Medulla oblongata (tissue), 1 donor: ENCODE measurements around the gene CDH13.

Experiments
- DNase-seq: peaks from one replicate; pipeline ENCODE4 v3.0.0-alpha.2; 2015; ENCODE audit errors: extremely low spot score

CDH13 gene

DNA sequence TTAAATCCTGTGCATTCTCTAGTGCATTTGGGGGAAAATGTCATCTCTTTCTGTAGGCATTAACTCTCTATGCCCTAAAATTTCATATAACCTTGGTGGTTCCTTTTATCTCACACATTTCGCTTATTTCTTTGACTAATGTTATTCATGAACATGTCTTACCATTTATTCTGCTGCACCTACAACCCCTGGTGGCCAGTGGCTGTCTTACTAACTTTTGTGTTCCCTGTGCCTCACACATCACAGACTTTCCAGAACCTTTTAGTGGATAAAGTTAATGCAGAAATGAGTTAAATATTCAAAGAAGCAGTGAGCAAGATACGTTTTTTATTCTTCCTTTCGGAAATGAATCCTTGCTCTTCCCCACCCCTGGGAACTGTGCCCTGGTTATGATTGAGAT lies 111.9 kb downstream of the CDH13 start:
- DNase-seq, result no peak

GRCh38 chr16:82741073-82741615 lies 114.4 kb downstream of the CDH13 start:
- DNase-seq, result no peak

- DNase-seq, result no peak
Measured at GRCh38 chr16:82744958-82745357, 118.2 kb downstream of the CDH13 start.

DNA sequence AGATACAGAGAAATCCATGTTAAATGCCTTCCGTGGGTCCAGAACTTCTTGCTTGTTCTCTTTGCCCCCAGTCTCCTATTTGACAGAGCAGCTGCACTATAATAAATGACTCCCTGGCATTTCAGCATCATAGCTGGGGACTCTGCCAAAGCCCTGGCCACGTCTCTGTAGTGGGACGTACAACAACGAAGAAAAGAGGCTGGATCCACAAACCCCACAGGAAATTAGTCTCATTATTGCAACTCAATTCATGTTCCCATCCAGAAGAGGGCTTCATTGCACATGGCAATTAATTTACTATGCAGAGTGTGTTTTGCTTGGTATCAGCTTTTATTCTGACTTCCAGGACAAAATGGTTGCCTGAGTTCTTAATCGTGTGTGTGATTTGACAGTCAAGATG lies 121.3 kb downstream of the CDH13 start:
- peak; percentile 9 for DNase-seq

GRCh38 chr16:82750068-82750467 lies 123.3 kb downstream of the CDH13 start:
- DNase-seq, result no peak

GRCh38 chr16:82751020-82751419 lies 124.3 kb downstream of the CDH13 start:
- no peak for DNase-seq

DNA sequence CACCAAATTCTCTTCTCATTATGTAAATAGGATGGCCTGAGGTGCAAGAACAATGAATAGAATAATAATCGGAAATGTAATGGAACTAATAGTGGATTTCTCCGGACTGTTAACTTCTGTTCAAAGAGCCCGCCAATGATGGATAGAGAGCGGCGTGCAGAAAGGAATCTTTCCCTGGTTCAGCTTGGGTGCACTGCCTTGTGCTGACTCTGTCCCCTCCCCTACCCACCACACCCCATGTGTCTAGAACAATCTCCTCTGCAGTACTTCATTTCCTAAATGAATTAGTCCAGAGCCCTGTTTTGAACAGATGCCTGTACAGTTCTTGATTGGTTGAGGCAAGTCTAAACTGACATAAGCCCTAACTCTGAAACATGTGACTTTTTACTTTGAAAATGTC lies 125.4 kb downstream of the CDH13 start:
- no peak for DNase-seq

DNA sequence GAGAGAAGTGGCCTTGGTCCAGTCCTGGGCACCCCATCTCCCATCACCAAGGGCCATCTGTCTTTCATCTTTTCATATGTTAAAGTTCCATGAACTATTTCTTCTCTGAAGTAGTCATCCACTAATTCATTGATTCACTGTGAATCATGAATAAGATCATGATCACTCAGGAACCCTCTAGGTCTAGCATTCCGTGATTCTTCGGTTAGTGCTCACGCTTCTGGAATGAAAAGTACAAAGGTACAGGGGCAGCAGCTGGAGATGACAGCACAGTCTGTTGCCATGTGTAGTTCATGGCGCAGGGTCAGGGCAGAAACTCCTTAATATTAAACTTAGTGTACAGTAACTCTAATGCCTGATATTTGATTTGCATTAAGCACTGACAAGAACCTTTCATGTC lies 127.1 kb downstream of the CDH13 start:
- no peak for DNase-seq

- DNase-seq, result no peak
Measured at GRCh38 chr16:82754716-82755513, 128.1 kb downstream of the CDH13 start.

- no peak for DNase-seq
Measured at GRCh38 chr16:82755570-82756282, 129.0 kb downstream of the CDH13 start.

GRCh38 chr16:82756283-82756599 lies 129.5 kb downstream of the CDH13 start:
- DNase-seq, result no peak

GRCh38 chr16:82758406-82758805 lies 131.6 kb downstream of the CDH13 start:
- DNase-seq, result no peak

- no peak for DNase-seq
Measured at GRCh38 chr16:82758904-82759303, 132.1 kb downstream of the CDH13 start.

GRCh38 chr16:82761236-82761635 lies 134.5 kb downstream of the CDH13 start:
- no peak for DNase-seq

DNA sequence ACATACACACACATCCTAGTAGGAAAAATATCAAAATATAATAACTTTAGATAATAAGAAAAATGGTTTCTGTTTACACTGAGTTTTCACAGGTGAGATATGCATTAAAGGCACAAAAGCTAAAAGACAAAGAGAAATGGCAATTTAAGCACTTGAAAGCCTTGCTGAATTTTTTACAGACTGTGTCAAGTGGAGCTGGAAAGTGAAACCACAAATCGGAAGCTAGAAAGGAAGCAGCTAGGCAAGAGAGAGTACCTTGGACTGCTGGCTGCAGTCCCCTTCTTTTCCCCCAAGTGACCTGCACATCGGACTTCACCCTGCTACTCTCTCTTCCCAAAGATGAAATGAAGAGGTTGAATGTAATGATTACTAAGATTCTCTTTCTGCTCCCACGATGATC lies 135.1 kb downstream of the CDH13 start:
- peak; percentile 52 for DNase-seq

DNA sequence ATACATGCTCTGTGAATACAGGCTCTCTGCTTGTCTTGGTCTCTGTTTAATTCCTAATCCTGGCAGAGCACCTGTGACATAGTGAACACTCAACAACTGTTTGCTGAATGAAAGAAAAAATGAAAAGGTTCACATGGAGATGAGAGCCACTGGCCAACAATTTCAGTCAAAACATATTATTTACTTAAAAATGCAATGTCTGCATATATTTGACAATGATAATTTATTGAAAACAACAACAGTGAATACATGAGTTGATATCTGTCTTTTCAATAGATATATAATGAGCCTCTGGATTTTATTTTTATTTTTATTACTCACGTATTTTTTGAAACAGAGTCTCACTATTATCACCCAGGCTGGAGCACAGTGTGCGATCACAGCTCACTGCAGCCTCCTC lies 136.6 kb downstream of the CDH13 start:
- no peak for DNase-seq

GRCh38 chr16:82767198-82767597 lies 140.4 kb downstream of the CDH13 start:
- no peak for DNase-seq

DNA sequence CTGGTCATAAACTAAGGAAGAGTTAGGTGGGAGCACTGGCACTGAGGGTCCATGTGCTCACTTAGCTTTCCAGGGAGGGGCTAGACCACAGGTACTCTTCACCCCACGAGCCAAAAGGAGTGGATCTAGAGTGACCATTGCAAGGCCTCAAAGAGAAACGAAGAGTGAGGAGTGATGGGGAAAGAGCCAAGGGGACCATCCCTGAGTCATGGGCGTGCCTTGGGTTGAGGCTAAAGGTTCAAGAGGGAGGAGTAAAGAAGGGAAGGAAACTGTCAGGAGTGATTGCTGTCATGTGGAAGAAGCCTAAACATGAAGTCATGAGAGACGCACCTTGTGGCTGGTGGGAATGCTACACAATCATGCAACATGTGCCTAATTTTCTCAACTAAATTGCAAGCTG lies 141.0 kb downstream of the CDH13 start:
- DNase-seq, result no peak

GRCh38 chr16:82769845-82770244 lies 143.1 kb downstream of the CDH13 start:
- DNase-seq, result peak; percentile 57

GRCh38 chr16:82772215-82772614 lies 145.4 kb downstream of the CDH13 start:
- DNase-seq, result no peak

GRCh38 chr16:82773018-82773417 lies 146.2 kb downstream of the CDH13 start:
- no peak for DNase-seq

- DNase-seq, result peak; percentile 74
Measured at GRCh38 chr16:82776470-82777146, 149.8 kb downstream of the CDH13 start.
